C4-2B (cell line): Measurements from ENCODE around the gene FBXL13.

ENCODE experiments used
- ZFX ChIP-seq: fragments of 450-650 bp; IDR thresholded peaks from 2 replicates; pipeline ENCODE4 v1.6.1; 2017
- TF ChIP-seq, protein P1 (sequence below): fragments of 450-650 bp; conservative IDR thresholded peaks from 2 replicates; pipeline ENCODE4 v1.5.1; 2017; ENCODE audit warnings: mild to moderate bottlenecking

GRCh38 chr7:103051519-103051918 is 23.1 kb downstream of the FBXL13 start:
- TF ChIP-seq, protein P1, sequence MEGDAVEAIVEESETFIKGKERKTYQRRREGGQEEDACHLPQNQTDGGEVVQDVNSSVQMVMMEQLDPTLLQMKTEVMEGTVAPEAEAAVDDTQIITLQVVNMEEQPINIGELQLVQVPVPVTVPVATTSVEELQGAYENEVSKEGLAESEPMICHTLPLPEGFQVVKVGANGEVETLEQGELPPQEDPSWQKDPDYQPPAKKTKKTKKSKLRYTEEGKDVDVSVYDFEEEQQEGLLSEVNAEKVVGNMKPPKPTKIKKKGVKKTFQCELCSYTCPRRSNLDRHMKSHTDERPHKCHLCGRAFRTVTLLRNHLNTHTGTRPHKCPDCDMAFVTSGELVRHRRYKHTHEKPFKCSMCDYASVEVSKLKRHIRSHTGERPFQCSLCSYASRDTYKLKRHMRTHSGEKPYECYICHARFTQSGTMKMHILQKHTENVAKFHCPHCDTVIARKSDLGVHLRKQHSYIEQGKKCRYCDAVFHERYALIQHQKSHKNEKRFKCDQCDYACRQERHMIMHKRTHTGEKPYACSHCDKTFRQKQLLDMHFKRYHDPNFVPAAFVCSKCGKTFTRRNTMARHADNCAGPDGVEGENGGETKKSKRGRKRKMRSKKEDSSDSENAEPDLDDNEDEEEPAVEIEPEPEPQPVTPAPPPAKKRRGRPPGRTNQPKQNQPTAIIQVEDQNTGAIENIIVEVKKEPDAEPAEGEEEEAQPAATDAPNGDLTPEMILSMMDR: peak; percentile 14; the same call in 1 of the 2 replicates
- TF ChIP-seq ZFX: no peak
